ENCODE data around the gene SLC25A25.
A peak's percentile ranks its signal among the peaks of the same experiment; 100 is the strongest.
"Not testable (repeated sequence)": the region's sequence is repeated elsewhere in the genome, so short reads cannot be mapped to it uniquely, and the experiment has no call there.

The SLC25A25 gene

DNA sequence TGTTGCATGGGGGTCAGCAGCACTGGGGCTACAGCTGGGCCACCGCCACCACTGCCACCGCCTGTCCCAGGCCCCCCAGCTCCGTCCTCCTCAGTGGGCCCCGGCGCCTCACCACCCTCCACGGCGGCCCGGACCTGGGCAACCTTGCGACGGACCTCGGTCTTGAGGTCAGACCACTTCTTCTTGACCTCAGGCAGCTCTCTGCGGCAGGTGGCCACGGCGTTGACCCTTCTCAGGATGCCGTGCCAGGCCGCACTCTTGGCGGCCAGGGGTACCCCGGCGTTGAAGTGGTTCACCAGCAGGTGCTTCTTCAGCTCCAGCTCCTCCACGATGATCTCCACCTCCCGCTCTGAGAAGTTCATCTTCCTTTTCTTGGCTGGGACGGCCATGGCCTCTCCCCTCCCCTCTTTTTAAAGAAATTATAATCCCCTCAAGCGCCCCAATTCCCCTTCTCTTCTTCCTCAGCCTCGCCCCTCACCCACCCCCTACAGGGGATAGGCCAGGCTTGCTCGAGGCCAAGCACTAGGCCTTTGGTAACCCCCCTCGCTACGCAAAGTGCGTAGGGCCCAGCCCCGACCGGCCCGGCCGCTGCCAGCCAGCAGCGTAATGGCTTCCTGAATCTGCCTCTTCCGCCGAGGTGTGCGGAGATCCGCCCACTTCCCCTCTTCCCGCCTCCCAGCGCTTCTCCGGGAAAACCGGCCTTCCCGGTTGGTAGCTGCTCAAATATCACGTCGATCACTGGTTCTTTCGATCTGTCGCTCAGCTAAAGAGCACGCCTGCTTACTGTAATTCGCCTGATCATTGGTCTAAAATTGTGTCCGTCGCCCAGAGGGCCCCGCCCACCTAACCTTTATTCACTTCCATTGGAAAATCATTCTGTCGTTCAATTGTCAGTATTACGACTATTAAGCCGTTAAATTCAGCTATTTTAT, 1.1 kb upstream of the SLC25A25 start, which contains the start of gene NAIF1:
Gene NAIF1, minus strand, starts transcription at position 608 of the 932 bp plus-strand sequence. Its CDS starts 219 bp downstream, at position 389.
- Histone ChIP-seq H3K4me3 (ENCODE audit: low read length) (peak within 1 kb of the TSS; percentile 90), H3K9ac (ENCODE audit: low read length) (peak within 1 kb of the TSS; percentile 93), H3K27me3 (ENCODE audit: control insufficient read depth, insufficient read depth, low read length) (no peaks in the 10 kb centered on the region), H3K36me3 (ENCODE audit: control insufficient read depth, insufficient read depth, low read length) (peaks cover 10% of the 10 kb centered on the region), H3K4me1 (ENCODE audit: control insufficient read depth, insufficient read depth, low read length) (peaks cover 20% of the 10 kb centered on the region), H3K9me3 (ENCODE audit: control insufficient read depth, low read length) (no peaks in the 10 kb centered on the region)

DNA sequence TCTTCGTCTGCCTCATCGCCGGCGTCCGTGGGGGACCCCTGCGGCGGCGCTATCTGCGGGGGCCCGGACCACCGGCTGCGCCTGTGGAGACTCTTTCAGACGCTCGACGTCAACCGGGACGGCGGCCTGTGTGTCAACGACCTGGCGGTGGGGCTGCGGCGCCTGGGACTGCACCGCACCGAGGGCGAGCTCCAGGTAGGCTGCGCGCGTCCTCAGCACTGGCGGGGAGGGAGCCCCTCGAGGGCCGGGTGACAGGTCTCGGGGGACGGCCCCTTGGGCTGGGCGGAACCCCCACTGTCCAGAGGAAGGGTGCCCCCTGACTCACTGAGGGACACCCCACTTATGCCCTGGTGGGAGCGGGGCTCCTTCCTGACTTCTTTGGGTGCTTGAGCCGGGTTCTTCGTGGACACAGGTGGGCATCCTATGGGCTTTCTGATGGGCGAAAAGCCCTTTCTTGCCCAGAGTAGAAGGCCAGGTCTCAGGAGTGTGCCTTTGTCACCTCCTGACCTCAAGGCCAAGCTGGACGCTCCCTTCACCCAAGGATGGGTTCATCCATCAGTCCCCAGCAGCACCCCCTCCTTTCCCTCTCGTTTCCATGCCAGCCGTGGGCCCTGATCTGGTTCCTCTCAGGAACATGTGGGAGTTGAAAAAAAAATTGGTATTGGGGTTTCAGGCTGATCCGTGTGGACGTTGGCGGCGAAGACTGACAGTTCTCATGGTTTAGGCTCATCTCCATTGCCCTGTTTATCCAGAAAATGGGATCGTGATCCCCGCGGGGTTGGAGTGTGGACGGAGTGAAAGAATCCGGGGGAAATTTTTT, 564 bp downstream of the SLC25A25 start:
- H3K4me3 ChIP-seq (ENCODE audit: low read length): peak overlapping the region; percentile 81
- no peaks in the 10 kb centered on the region for H3K36me3 ChIP-seq (ENCODE audit: control insufficient read depth, insufficient read depth, low read length)
- H3K9me3 ChIP-seq (ENCODE audit: control insufficient read depth, low read length): no peaks in the 10 kb centered on the region
- H3K27me3 ChIP-seq (ENCODE audit: control insufficient read depth, insufficient read depth, low read length): no peaks in the 10 kb centered on the region
- H3K9ac ChIP-seq (ENCODE audit: low read length): peak overlapping the region; percentile 70
- H3K4me1 ChIP-seq (ENCODE audit: control insufficient read depth, insufficient read depth, low read length): peaks cover 36% of the 10 kb centered on the region

DNA sequence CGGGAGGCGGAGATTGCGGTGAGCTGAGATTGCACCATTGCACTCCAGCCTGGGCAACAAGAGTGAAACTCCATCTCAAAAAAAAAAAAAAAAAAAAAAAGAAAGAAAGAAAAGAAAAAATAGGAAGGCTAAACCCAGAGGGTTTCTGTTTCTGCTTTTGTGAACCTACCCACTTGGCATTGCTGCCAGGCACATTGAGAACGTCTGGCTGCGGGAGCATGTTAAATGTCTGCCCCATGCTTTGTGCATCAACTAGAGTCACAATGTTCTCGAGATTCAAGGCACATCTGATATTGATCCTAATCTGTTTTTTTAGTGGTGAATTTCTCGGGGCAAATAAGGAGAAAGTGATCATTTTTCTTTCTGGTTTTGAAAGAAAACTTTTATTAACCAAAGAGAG, 2.8 kb downstream of the SLC25A25 start:
- Histone ChIP-seq H3K9me3 (ENCODE audit: control insufficient read depth, low read length) (no peaks in the 10 kb centered on the region), H3K9ac (ENCODE audit: low read length) (no peak overlapping the region), H3K36me3 (ENCODE audit: control insufficient read depth, insufficient read depth, low read length) (no peaks in the 10 kb centered on the region), H3K27me3 (ENCODE audit: control insufficient read depth, insufficient read depth, low read length) (no peaks in the 10 kb centered on the region), H3K4me1 (ENCODE audit: control insufficient read depth, insufficient read depth, low read length) (peaks cover 30% of the 10 kb centered on the region), H3K4me3 (ENCODE audit: low read length) (no peak overlapping the region)

DNA sequence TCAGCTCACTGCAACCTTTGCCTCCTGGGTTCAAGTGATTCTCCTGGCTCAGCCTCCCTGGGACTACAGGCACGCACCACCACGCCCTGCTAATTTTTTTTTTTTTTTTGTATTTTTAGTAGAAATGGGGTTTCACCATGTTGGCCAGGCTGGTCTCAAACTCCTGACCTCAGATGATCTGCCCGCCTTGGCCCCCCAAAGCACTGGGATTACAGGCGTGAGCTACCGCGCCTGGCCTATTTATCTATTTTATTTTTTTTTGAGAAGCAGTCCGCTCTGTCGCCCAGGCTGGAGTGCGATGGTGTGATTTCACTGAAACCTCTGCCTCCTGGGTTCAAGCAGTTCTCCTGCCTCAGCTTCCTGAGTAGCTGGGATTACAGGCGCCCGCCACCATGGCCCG, 3.4 kb downstream of the SLC25A25 start:
- not testable (repeated sequence) for H3K27me3 ChIP-seq (ENCODE audit: control insufficient read depth, insufficient read depth, low read length); H3K4me3 ChIP-seq (ENCODE audit: low read length); H3K9me3 ChIP-seq (ENCODE audit: control insufficient read depth, low read length); H3K9ac ChIP-seq (ENCODE audit: low read length); H3K36me3 ChIP-seq (ENCODE audit: control insufficient read depth, insufficient read depth, low read length)
- peaks cover 24% of the 10 kb centered on the region for H3K4me1 ChIP-seq (ENCODE audit: control insufficient read depth, insufficient read depth, low read length)

DNA sequence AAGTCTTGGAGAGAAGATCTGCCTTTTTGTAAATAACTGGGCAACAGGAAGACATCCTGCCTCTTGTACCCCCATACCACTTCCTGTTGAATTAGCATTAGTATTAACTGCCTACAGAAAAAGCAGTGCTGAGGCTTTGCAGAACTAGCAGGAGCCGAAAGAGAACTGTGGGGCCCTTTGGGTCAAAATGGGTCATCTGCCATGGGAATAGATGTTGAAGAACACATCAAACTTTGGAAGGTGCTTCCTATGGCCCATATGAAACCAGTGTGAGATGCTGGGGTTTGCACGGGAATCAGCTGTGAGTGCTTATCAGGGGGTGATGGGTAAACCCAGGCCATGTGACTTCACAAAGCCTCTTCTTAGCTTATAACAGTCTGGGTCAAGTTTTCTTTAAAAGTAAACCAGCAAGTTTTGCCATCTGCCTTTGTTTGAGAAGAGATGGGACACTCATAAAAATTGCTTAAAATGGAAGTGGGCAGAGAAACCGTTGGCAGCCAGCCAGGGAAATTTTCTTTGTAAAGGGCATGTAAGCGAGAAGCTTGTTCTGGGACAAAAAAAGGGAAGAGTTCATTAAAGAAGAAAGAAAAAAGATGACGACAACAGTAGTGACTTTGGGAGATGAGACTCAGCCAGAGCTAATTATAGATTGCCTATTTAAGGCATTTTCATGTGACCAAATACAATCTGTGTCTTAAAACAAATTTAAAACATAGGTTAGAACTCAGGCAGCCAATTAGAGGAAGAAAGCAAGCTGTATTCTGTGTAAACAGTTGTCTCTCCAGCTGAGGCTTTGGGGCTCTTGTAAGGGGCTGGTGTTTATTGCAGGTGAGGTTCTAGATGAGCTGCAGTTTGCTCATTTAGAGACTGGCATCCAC, 4.4 kb downstream of the SLC25A25 start:
- Histone ChIP-seq H3K9ac (ENCODE audit: low read length) (peak overlapping the region; percentile 26), H3K27me3 (ENCODE audit: control insufficient read depth, insufficient read depth, low read length) (no peaks in the 10 kb centered on the region), H3K36me3 (ENCODE audit: control insufficient read depth, insufficient read depth, low read length) (no peaks in the 10 kb centered on the region), H3K9me3 (ENCODE audit: control insufficient read depth, low read length) (no peaks in the 10 kb centered on the region), H3K4me1 (ENCODE audit: control insufficient read depth, insufficient read depth, low read length) (peaks cover 22% of the 10 kb centered on the region), H3K4me3 (ENCODE audit: low read length) (no peak overlapping the region)

DNA sequence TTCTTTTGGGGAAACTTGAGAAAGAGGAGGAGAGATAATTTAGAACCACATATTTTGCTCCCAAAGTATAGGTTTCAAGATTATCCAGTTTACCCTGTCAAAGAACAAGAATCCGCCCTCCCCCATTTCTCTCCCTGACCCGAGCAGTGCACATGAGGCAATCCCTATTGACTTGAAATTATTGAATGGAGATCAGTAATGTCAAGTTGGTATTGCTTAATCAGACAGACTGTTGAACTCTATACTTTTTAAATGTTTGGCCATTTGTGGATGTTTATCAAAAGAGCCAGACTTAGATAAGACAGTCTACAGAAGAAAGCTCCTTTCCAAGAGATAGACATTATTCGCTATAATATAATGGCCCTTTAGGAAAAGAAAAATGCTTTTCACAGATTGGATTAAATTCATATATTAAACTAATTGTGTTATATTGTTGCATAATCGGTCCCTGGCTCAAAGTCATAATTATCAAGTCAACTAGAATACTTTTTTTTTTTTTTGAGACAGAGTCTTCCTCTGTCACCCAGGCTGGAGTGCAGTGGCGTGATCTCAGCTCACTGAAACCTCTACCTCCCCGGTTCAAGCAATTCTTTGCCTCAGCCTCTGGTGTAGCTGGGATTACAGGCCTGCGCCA, 5.3 kb downstream of the SLC25A25 start:
- Histone ChIP-seq H3K4me3 (ENCODE audit: low read length) (no peak overlapping the region), H3K9me3 (ENCODE audit: control insufficient read depth, low read length) (no peaks in the 10 kb centered on the region), H3K9ac (ENCODE audit: low read length) (peak overlapping the region; percentile 38), H3K36me3 (ENCODE audit: control insufficient read depth, insufficient read depth, low read length) (no peaks in the 10 kb centered on the region), H3K4me1 (ENCODE audit: control insufficient read depth, insufficient read depth, low read length) (peaks cover 32% of the 10 kb centered on the region), H3K27me3 (ENCODE audit: control insufficient read depth, insufficient read depth, low read length) (no peaks in the 10 kb centered on the region)

DNA sequence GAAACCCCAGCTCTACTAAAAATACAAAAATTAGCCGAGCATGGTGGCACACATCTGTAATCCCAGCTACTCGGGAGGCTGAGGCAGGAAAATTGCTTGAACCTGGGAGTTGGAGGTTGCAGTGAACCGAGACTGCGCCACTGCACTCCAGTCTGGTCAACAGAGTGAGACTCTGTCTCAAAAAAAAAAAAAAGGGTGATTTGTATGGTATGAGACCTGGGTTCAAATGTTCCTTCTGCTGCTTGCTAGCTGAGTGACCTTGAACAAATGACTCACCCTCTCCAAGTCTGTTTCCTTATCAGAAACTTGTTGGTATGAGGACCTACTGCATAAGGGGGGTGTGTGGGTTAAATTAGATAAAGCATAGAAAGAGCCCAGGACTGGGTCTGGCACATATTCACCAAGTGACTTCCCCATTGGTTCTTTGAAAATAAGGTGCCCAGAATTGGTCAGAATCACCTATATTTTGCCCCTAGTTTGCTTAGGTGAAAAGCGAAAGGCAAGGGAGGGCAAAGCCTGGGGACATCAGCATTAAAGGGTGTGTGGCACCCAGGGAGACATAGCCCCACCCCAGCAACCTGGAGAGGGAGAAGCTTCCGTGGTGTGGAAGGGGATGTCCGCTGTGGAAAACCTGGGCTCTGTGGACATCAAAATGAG, 9.9 kb downstream of the SLC25A25 start:
- Histone ChIP-seq H3K9me3 (ENCODE audit: control insufficient read depth, low read length) (no peaks in the 10 kb centered on the region), H3K36me3 (ENCODE audit: control insufficient read depth, insufficient read depth, low read length) (no peaks in the 10 kb centered on the region), H3K9ac (ENCODE audit: low read length) (peak overlapping the region; percentile 19), H3K27me3 (ENCODE audit: control insufficient read depth, insufficient read depth, low read length) (no peaks in the 10 kb centered on the region), H3K4me1 (ENCODE audit: control insufficient read depth, insufficient read depth, low read length) (peaks cover 47% of the 10 kb centered on the region), H3K4me3 (ENCODE audit: low read length) (no peak overlapping the region)

DNA sequence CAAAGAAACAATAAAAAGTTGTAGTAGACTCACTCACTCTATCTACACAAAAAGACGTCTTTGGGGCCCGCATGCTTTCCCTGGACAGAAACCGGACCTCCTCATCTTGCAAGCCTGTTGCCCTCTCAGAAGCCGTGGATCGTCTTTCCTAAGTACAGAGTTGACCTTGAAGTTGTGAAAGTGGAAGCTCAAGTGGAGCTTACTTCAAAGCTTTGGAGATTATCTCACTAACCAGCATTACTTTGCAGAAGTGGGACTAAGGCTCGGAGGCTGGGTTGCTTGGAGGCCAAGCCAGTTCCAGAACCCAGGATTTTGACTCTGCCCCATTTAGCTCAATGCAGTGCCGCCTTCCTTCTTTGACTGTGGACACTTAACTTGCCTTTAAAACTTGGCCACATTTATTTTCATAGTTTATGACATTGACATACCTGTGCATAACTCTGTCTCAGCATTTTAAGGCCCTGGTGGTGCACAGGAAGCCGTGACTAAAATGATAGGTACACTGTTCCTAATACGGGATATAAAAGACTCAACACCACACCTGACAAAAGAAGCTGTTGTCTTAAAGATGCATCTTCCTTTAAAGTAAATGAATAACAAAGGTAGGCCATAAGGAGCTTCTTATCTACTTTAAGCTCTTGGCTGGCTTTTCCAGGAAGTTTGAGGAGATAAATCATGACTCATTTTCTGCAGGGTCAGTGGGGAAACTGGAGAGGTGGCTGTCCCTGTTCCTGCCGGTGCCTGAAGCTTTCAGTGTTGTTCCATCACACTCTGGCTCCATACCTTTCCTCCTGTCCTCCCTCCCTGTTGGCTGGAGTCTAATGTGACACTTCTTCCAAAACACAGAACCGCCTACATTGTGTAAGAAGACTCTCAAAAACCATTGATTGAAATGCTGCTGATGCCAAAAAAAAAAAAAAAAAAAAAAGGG, 10.7 kb downstream of the SLC25A25 start:
- Histone ChIP-seq H3K27me3 (ENCODE audit: control insufficient read depth, insufficient read depth, low read length) (no peaks in the 10 kb centered on the region), H3K9ac (ENCODE audit: low read length) (peak overlapping the region; percentile 19), H3K9me3 (ENCODE audit: control insufficient read depth, low read length) (no peaks in the 10 kb centered on the region), H3K4me3 (ENCODE audit: low read length) (no peak overlapping the region), H3K36me3 (ENCODE audit: control insufficient read depth, insufficient read depth, low read length) (no peaks in the 10 kb centered on the region), H3K4me1 (ENCODE audit: control insufficient read depth, insufficient read depth, low read length) (peaks cover 41% of the 10 kb centered on the region)

DNA sequence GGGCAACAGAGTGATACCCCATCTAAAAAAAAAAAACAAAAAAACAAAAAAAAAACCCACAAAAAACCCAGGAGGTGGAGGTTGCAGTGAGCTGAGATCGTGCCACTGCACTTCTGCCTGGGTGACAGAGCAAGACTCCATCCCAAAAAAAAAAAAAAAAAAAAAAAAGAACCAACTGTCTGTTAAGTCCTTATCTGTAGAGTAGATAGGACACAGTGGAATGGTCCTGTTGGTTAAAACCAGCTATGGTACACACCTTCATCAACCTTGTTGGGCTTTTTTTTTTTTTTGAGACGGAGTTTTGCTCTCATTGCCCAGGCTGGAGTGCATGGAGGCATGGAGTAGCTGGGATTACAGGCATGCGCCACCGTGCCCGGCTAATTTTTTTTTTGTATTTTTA, 12.2 kb downstream of the SLC25A25 start:
- H3K4me1 ChIP-seq (ENCODE audit: control insufficient read depth, insufficient read depth, low read length): peaks cover 44% of the 10 kb centered on the region
- H3K36me3 ChIP-seq (ENCODE audit: control insufficient read depth, insufficient read depth, low read length): no peaks in the 10 kb centered on the region
- H3K4me3 ChIP-seq (ENCODE audit: low read length): no peak overlapping the region
- H3K9me3 ChIP-seq (ENCODE audit: control insufficient read depth, low read length): no peaks in the 10 kb centered on the region
- H3K27me3 ChIP-seq (ENCODE audit: control insufficient read depth, insufficient read depth, low read length): no peaks in the 10 kb centered on the region
- H3K9ac ChIP-seq (ENCODE audit: low read length): no peak overlapping the region

DNA sequence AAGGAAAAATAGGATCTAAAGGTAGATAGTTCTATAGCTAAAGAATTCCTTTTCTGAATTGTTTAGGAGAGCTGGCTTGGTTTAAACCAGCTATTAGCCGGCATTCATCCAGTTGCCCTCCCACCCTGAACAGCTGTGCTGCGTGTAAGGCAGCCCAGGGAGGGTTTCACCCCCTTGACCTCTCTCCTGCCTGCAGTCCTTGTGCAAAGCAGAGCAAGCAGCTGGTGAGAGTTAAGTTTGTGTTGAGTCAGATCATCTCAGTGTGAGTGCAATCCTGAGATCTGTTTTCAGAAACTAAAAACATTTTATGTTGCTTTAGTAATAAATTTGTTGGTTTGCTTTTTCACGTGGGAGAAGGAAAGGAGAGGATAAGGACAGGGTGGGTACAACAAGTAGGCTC, 13.0 kb downstream of the SLC25A25 start:
- Histone ChIP-seq H3K4me3 (ENCODE audit: low read length) (no peak overlapping the region), H3K27me3 (ENCODE audit: control insufficient read depth, insufficient read depth, low read length) (no peaks in the 10 kb centered on the region), H3K4me1 (ENCODE audit: control insufficient read depth, insufficient read depth, low read length) (peaks cover 50% of the 10 kb centered on the region), H3K36me3 (ENCODE audit: control insufficient read depth, insufficient read depth, low read length) (no peaks in the 10 kb centered on the region), H3K9me3 (ENCODE audit: control insufficient read depth, low read length) (no peaks in the 10 kb centered on the region), H3K9ac (ENCODE audit: low read length) (no peak overlapping the region)

Measured in mucosa of stomach (tissue), 1 donor.